Pancreas (tissue), 10 donors: Measurements from ENCODE around the gene STX18. TPM values are rescaled to one million over a fixed set of nuclear protein-coding genes. Genes with fewer than 3 reads are reported as not detected.

ENCODE experiments used
- ATAC-seq, 4 donors: fragments of 200-7000 bp; cut with Tn5 transposase; one replicate each; pipeline versions ENCODE4 v1.8.0 to v1.9.1; 2020; ENCODE audit warnings: mild to moderate bottlenecking in 4 of 4, moderate library complexity in 4 of 4
- DNase-seq, 6 donors: peaks; one replicate each; pipeline ENCODE4 v3.0.0-alpha.2; 2020
- FAIRE-seq: peaks from 2 replicates; lab custom pipeline; 2012; peaks lifted over from hg19 to GRCh38; lab: Jason Lieb, UNC
- H3K27ac ChIP-seq, 4 donors: fragments of 200-600 bp; sonication (generic); 1 replicate in 3 of 4; 2 replicates in 1 of 4; pipeline versions ENCODE4 v1.5.0 to v1.8.0; 2020
- H3K27me3 ChIP-seq, 4 donors: fragments of 200-600 bp; one replicate each; pipeline ENCODE4 v1.8.0; 2021
- H3K36me3 ChIP-seq, 3 donors: fragments of 200-600 bp; sonication (generic) in 1 of 3; one replicate each; pipeline versions ENCODE4 v1.5.0 to v1.8.0; 2020 to 2021
- H3K4me1 ChIP-seq, 3 donors: fragments of 200-600 bp; one replicate each; pipeline ENCODE4 v1.8.0; 2021
- H3K4me3 ChIP-seq, 4 donors: fragments of 200-600 bp; sonication (generic) in 2 of 4; one replicate each; pipeline versions ENCODE4 v1.5.0 to v1.8.0; 2020 to 2021
- H3K9me3 ChIP-seq, 4 donors: fragments of 200-600 bp; one replicate each; pipeline ENCODE4 v1.8.0; 2021
- WGBS, 2 donors: extraction: QIAGEN DNeasy Blood & Tissue Kit; methylation state at CpG; one replicate each; pipeline ENCODE4 v1.1.7; 2013; 5-methylcytosine and 5-hydroxymethylcytosine counted together
- intact Hi-C, 3 donors: fragments of 100-400 bp; cut with DNase I; formaldehyde crosslinking; loops; one replicate each; pipeline versions ENCODE4 v1.11.1 to v1.14.2; 2022
- polyA plus RNA-seq, 2 donors: library from polyadenylated mRNA; stranded (reverse); fragments of 200-250 nt; gene quantifications; one replicate each; pipeline ENCODE4 v1.2.3, GENCODE V29; 2013
- total RNA-seq, 6 donors: library from RNA; stranded (reverse); fragmentation: NEBNext Ultra II Directional in 4 of 6; extraction: Animal tissue kit (Norgen Biotek cat#: 25700) in 4 of 6; gene quantifications; one replicate each; pipeline versions ENCODE4 v1.2.1 to v1.2.4, GENCODE V29; 2021 to 2023
- TF ChIP-seq, protein P1 (sequence below), 4 donors: fragments of 200-600 bp; sonication (generic) in 3 of 4; IDR thresholded peaks; one replicate each; pipeline versions ENCODE4 v1.5.0 to v1.8.0; 2021; ENCODE audit warnings: antibody characterized with exemption in 4 of 4
- donor health status: healthy with polysubstance abuse.
- donor health status: DM: no; HTN: no; CAD: no; lungs with moderate emphysema.
- donor health status: DM: no; HTN: no; CAD: no.
- donor health status: control.
- donor health status: control.
- donor health status: Bipolar disorder and iron deficiency.
- donor health status: DM: yes; HTN: yes; CAD: no.
- donor health status: DM: no; HTN: no; CAD: no.
- donor health status: DM: no; HTN: no; CAD: no.
- donor health status: DM: yes; HTN: yes; CAD: no.

The STX18 gene
- total and polyA plus RNA-seq, 8 donors, result 13.6 to 35.9 (median 19.0) TPM

DNA sequence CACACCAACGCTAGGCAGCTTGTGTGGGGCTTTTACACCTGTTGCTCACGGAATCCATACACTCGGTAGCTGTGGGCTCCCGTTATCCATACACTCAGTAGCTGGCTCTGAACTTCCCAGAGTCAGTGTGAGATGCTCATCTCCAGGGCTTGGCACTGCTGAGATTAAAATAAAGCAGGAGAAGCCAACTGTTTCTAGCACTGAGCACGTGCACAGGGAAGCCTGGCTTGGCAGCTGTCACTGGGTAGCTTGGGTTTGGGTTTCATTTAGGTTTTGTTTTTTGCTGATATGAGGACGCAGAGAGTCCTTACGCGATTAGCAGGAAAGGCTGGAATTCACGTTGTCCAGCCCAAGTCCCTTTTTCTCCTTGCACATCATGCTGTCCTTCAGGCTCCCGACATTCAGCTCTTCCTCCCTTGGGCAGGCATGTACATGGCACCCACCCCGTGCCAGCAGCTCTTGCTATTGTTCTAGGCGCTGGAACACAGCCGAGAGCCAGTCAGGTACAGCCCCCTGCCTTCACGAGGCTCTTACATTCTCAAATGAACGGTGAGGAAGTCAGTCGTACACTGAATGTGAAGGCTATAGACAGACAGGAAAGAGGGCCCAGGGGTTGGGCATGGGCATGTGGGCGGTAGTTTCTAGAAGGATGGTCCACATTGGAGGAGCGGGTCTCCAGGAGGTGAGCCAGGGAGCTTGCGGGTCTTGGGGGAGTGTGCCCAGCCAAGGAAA, 129.0 kb downstream of the STX18 start:
- no peaks in the 10 kb centered on the region for H3K4me1 ChIP-seq
- TF ChIP-seq, protein P1, sequence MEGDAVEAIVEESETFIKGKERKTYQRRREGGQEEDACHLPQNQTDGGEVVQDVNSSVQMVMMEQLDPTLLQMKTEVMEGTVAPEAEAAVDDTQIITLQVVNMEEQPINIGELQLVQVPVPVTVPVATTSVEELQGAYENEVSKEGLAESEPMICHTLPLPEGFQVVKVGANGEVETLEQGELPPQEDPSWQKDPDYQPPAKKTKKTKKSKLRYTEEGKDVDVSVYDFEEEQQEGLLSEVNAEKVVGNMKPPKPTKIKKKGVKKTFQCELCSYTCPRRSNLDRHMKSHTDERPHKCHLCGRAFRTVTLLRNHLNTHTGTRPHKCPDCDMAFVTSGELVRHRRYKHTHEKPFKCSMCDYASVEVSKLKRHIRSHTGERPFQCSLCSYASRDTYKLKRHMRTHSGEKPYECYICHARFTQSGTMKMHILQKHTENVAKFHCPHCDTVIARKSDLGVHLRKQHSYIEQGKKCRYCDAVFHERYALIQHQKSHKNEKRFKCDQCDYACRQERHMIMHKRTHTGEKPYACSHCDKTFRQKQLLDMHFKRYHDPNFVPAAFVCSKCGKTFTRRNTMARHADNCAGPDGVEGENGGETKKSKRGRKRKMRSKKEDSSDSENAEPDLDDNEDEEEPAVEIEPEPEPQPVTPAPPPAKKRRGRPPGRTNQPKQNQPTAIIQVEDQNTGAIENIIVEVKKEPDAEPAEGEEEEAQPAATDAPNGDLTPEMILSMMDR (IDR thresholded peaks at IDR 0.05), result no peak
- H3K27ac ChIP-seq, result no peak overlapping the region
- ATAC-seq, result no peak
- no peaks in the 10 kb centered on the region for H3K9me3 ChIP-seq
- no peaks in the 10 kb centered on the region for H3K36me3 ChIP-seq
- H3K27me3 ChIP-seq, result no peaks in the 10 kb centered on the region
- FAIRE-seq, result no peak
- no peak overlapping the region for H3K4me3 ChIP-seq
- intact Hi-C loops, result no loop called here
- WGBS, 2 donors, result 80 to 81% methylated on average over 19 of the region's 19 CpGs
- peak in 2 of 6 donors; percentile 20 to 21 for DNase-seq

DNA sequence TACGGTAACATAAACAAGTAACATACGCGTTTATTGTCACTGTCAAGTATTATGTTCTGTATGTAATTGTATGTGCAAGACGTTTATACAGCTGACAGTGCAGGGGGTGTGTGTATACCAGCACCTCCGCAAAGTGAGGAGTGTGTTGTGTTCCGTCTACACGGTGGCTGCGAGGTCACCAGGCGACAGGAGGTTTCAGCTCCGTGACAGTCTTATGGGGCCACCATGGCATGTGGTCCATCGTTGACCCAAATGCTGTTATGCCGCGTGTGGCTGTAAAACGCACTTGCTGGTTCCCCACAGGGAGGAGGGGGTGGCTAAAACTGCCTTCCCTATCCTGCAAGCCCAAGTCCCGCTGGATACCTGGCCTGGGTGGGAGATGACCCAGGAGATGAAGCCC, 129.9 kb downstream of the STX18 start:
- 83 to 90% methylated on average over 15 of the region's 15 CpGs for WGBS, 2 donors
- H3K4me3 ChIP-seq, result no peak overlapping the region
- H3K9me3 ChIP-seq, result no peaks in the 10 kb centered on the region
- TF ChIP-seq, protein P1 (IDR thresholded peaks at IDR 0.05), result no peak
- H3K27ac ChIP-seq, result no peak overlapping the region
- no peaks in the 10 kb centered on the region for H3K4me1 ChIP-seq
- no peak for ATAC-seq
- intact Hi-C loops, result no loop called here
- FAIRE-seq, result no peak
- no peaks in the 10 kb centered on the region for H3K27me3 ChIP-seq
- H3K36me3 ChIP-seq, result no peaks in the 10 kb centered on the region
- peak in 2 of 6 donors; percentile 8 to 16 for DNase-seq

DNA sequence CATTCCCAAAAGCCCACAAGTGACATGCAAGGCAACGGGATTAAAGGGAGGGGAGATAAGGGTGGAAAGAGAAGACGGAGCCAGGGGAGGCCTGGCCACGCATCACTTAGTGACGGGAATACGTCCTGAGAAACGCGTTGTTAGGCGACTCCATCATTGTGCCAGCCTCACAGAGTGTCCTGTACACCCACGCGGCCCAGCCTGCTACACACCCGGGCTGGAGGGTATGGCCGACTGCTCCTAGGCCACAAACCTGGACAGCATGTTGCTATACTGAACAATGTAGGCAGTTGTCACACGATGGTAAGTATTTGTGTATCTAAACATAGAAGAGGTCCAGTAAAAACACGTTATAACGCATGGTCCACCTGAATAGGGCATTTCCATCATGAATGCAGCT, 131.6 kb downstream of the STX18 start:
- intact Hi-C loops, result no loop called here
- no peak overlapping the region for H3K4me3 ChIP-seq
- no peak overlapping the region for H3K27ac ChIP-seq
- DNase-seq (peak in 1 of 6 donors; percentile 28), ATAC-seq (no peak), FAIRE-seq (no peak)
- no peaks in the 10 kb centered on the region for H3K27me3 ChIP-seq
- TF ChIP-seq, protein P1 (IDR thresholded peaks at IDR 0.05), result no peak
- H3K4me1 ChIP-seq, result no peaks in the 10 kb centered on the region
- no peaks in the 10 kb centered on the region for H3K36me3 ChIP-seq
- H3K9me3 ChIP-seq, result no peaks in the 10 kb centered on the region
- WGBS, 2 donors, result 69 to 78% methylated on average over 15 of the region's 15 CpGs

DNA sequence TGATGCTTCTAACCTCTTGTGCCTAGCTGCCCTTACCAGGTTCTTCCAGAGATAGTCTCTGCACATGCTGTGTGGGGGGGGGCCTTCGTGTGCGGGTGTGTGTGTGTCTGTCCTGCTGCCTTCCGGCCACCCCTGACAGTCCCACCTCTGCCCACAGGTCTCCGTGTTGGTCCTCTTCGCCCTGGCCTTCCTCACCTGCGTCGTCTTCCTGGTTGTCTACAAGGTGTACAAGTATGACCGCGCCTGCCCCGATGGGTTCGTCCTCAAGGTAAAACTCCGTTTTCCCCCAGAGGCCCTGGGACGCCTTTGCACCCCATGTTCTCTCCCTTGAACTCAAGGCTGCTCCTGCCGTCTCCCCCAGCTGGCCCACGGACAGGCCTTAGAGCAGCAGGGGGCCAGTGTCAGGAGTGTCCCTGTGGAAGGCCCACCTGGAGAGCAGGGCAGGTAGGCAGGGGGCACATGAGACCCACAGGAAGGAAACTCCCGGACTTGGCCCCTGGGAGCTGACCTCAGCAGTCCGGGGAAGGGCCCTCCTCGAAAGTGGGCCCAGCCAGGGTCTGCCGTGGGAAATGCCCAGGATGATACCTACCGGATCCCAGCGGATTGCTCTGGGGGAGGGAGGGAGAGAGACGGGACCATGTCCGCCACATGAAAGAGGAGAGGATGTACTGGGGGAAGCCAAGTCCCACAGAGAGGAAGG, 132.3 kb downstream of the STX18 start:
- ATAC-seq, result no peak
- no peak for FAIRE-seq
- H3K4me1 ChIP-seq, result no peaks in the 10 kb centered on the region
- no peak overlapping the region for H3K4me3 ChIP-seq
- intact Hi-C loops, result no loop called here
- no peaks in the 10 kb centered on the region for H3K27me3 ChIP-seq
- no peaks in the 10 kb centered on the region for H3K36me3 ChIP-seq
- peak in 1 of 6 donors; percentile 65 for DNase-seq
- H3K27ac ChIP-seq, result no peak overlapping the region
- no peaks in the 10 kb centered on the region for H3K9me3 ChIP-seq
- TF ChIP-seq, protein P1 (IDR thresholded peaks at IDR 0.05), result no peak
- WGBS, 2 donors, result 75 to 79% methylated on average over 23 of the region's 23 CpGs
